NCI-H2029 (cell line): ENCODE results near the gene SEC14L3.
"Not testable (repeated sequence)": the region's sequence is repeated elsewhere in the genome, so short reads cannot be mapped to it uniquely, and the experiment has no call there.

Experiments
- DNase-seq: peaks from one replicate; lab custom pipeline; 2025; lab: John Stamatoyannopoulos, UW

Gene SEC14L3

GRCh38 chr22:30485362-30485988 lies 13.7 kb upstream of the SEC14L3 start:
- DNase-seq: peak; percentile 38

GRCh38 chr22:30483169-30483568 lies 11.4 kb upstream of the SEC14L3 start:
- no peak for DNase-seq

- no peak for DNase-seq
Measured at GRCh38 chr22:30481711-30482110, 9.9 kb upstream of the SEC14L3 start.

- DNase-seq: no peak
Measured at GRCh38 chr22:30479981-30480380, 8.2 kb upstream of the SEC14L3 start.

DNA sequence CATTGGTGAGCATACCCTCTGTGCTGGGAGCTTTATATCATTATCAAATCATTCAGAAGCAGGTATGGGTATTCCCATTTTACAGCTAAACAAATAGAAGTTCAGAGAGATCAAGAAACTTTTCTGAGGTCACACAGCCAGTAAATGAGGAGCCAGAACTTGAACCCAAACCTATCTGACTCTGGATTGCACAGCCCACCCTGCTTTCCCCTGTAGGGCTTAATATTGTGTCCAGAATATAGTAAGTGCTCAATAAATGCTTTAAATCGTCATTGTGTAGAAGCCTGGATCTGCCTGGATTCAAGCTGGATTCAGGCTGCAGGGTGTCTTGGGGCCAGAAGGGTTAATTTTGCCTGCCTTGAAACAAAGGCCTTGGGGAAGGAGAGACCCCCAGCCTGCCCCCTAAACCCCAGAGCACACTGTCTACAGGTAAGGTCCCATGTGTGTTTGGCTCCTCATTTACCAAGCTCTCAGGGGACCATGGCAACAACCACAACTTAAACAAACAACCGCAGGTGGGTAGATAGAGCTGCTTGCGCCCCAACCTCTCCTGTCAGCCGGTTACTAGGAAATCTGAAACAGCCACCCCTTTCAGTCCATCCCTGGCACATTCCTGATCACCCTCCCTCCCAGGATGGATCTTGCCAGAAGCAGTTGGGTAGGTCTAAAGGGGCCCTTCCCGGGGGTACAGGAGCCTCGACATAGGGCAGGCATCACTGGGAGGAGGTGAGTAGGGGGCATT lies 3.0 kb upstream of the SEC14L3 start:
- peak; percentile 49 for DNase-seq

DNA sequence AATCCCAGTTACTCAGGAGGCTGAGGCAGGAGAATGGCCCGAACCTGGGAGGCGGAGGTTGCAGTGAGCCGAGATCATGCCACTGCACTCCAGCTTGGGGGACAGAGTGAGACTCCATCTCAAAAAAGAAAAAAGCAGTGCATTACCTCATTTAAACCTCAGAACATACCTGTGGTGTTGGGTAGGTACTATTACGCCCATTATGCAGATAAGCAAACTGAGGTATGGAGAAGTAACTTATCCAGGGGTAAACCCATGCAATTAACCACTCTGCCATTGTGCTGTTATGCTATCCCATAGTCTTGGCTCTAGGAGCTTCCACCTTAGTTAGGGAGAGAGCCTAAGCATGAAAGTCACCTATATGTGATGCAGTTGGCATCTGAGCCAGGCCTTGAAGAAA lies 2.3 kb upstream of the SEC14L3 start:
- DNase-seq: no peak

- DNase-seq: no peak
Measured at GRCh38 chr22:30472994-30473720, 1.3 kb upstream of the SEC14L3 start.

DNA sequence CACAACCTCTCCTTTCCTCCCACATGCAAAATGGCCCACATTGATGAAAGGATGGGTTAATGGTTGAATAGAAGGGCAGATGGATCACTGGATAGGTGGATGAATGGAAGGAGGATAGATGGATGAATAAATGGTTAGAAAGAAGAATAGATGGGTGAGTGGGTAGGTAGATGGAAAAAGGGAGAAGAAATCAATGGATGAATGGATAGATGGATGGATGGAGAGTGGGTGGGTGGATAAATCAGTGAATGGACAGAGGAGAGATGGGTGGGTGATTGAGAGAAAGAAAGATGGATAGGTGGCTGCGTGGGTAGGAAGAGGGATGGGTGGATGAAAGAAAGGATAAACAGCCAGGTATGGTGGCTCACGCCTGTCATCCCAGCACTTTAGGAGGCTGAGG lies 1.2 kb downstream of the SEC14L3 start:
- DNase-seq: no peak

- no peak for DNase-seq
Measured at GRCh38 chr22:30469165-30469564, 2.7 kb downstream of the SEC14L3 start.

- DNase-seq: not testable (repeated sequence)
Measured at GRCh38 chr22:30460555-30460954, 11.3 kb downstream of the SEC14L3 start.

DNA sequence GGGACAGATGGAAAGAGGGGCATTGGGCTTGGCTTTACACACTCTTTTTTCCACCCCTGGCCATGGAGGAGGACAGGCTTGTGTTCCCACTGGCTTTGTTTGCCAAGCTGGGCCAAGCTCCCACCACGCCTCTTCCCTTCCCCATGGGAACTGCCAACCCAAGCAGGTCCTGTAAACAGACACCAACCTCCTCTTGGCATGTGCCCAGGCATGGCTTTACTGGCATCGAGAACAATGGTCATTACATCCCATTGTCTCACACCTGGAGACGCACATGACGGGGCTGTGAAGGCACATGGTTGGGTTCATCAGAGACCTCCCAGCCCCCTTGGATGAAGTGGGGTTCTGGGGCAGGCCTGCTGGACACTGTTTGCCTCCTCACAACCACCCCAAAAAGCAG lies 11.7 kb downstream of the SEC14L3 start:
- DNase-seq: peak; percentile 94

DNA sequence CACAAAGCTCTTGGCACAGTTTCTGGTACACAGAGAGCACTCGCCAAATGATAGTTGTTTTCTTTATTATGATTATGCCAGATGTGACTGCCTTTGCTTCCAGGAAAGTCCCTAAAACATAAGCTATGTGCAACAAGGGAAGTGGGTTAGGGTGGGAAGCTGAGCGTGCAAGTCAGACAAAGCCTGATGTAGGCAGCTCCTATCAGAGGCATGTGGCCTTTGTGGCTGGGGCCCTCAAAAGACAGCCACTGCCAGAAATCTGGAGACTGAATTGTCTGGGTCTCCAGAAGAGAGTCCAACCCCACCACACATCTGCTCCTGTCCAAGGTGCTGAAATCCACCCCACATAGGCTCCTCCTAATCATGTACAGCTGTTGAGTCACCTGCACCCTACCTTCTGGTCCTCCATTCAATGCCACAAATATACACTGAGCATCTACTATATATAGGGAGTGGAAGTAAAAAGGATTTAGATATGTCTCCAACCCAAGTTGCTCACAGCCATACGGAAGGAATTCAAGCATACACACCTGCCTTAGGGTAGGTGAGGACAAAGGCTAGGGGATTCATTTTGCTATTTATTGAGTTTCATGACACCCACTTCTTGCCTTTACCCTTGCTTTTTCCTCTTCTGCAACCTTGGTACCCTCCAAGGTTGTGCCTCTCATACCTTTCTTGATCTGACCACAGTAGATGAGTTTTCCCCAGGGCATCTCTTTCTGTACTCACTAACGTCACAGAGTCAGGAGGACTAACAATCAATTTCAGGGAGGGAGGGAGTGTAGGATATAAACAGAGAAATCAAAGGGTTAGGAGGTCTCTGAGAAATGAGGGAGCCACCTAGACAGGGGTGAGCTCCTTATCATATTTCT lies 12.4 kb downstream of the SEC14L3 start:
- no peak for DNase-seq

- DNase-seq: peak; percentile 35
Measured at GRCh38 chr22:30457981-30458380, 13.8 kb downstream of the SEC14L3 start.

DNA sequence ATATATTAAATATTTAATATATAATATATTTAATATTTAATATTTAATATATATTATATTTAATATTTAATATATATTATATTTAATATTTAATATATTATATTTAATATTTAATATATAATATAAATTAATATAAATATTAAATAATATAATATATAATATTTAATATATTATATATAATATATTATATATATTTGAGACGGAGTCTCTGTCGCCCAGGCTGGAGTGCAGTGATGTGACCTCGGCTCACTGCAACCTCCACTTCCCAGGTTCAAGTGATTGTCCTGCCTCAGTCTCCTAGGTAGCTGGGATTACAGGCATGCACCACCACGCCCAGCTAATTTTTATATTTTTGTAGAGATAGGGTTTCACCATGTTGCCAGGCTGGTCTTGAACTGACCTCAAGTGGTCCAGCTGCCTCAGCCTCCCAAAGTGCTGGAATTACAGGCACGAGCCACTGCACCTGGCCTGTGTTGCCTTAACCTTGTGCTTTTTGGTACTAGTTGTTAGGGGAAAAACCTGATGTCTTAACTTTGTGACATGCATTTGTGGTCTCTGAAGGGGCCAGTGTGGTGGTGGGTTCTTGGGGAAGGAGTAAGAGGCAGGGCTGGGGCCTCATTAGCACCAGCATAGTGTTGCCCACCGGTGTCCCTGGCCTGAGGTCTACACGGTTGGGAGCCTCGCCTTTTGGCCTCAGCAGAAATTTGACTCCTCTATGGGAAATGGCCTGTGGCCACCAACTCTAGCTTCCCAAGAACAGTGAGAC lies 16.6 kb downstream of the SEC14L3 start:
- no peak for DNase-seq

- peak; percentile 69 for DNase-seq
Measured at GRCh38 chr22:30453731-30454510, 17.9 kb downstream of the SEC14L3 start.

DNA sequence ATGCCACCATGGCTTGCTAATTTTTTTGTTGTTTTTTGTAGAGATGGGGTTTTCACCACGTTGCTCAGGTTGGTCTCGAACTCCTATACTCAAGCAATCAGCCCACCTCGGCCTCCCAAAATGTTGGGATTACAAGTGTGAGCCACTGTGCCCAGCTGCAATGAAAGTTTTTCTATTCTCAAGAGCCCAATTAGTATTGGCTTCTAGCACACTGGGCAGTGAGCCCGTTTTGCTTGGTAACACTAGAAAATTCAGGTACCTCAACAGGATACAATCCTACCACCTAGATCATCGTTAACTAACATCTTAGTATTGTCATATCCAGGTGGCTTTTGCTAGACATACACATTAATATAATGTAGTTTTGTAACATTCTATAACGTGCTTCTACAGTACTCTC lies 19.0 kb downstream of the SEC14L3 start:
- DNase-seq: peak; percentile 66

- DNase-seq: not testable (repeated sequence)
Measured at GRCh38 chr22:30451488-30451887, 20.3 kb downstream of the SEC14L3 start.

- no peak for DNase-seq
Measured at GRCh38 chr22:30447656-30448055, 24.2 kb downstream of the SEC14L3 start.

- DNase-seq: no peak
Measured at GRCh38 chr22:30445438-30446145, 26.2 kb downstream of the SEC14L3 start.
